Umbilical cord (tissue), 2 donors: ENCODE results near the gene TTC16. TPM values are rescaled to one million over a fixed set of nuclear protein-coding genes. Genes with fewer than 3 reads are reported as not detected.

Experiments used
- DNase-seq: peaks from one replicate; pipeline ENCODE4 v3.0.0-alpha.2; 2015; ENCODE audit warnings: low spot score
- total RNA-seq: library from RNA; depleted of rRNA; stranded (reverse); fragments of >200 nt; gene quantifications from one replicate; pipeline ENCODE4 v1.2.3, GENCODE V29; 2014; ENCODE audit warnings: low replicate concordance; ENCODE audit not compliant: insufficient read depth

TTC16 gene
- total RNA-seq, 1 donor from 2014 or later: 0.24 TPM

DNA sequence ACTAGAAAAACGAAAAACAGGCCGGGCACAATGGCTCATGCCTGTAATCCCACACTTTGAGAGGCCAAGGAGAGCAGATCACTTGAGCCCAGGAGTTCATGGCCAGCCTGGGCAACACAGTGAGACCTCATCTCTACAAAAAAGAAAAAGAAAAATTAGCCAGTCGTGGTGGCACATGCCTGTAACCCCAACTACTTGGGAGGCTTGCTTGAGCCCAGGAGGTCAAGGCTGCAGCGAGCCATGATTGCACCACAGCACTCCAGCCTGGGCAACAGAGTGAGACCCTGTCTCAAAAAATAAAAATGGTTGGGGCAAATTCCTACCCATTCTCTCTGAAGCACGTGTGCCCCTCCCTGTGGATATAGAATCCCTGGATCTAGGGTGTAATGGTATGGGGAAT, 17.5 kb upstream of the TTC16 start:
- no peak for DNase-seq

DNA sequence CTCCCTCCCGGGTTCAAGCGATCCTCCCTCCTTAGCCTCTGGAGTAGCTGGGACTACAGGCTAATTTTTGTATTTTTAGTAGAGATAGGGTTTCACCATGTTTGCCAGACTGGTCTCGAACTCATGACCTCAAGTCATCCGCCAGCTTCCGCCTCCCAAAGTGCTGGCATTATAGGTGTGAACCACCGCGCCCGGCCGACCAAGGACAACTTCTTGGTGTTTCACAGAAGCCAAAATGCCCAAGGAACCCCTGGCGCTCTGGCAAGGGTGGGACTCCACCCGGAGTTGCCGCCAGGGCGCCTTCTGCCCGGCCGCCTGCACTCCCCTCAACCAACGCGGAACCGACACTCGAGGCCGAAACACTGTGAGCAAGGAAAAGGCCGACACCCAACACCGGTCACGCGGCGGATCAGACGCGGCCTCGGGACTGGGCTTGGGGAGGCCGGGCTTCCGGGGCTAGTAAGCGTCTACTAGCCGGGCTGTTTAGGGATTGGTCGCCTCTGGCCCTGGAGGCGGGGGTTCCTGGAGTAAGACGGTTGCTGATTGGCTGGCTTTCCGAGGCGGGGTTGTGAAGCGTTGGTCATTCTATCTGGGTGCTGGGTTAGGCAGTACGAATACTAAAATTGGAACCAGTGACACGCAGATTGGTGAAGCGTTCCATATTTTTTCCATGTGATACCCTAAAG, 16.8 kb upstream of the TTC16 start:
- DNase-seq: peak; percentile 99

DNA sequence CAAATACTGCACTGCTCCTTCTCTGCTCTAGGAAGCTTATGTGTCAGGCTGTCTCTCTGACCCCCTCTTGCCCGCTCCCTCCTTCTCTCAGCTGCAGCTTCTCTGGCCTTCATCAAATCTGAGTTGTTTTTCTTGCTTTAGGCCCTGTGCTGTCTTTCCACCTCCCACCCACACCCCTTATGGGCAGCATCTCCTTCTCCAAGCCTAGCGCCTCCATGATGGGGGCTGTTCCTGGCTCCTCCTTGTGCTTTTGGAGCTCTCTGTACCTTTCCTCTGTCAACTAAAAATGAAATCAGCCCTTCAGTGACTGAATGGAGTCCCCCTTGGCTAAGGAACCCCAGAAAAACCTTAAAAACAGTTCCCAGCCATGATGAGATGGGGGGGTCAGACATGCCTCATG, 15.7 kb upstream of the TTC16 start:
- DNase-seq: no peak

DNA sequence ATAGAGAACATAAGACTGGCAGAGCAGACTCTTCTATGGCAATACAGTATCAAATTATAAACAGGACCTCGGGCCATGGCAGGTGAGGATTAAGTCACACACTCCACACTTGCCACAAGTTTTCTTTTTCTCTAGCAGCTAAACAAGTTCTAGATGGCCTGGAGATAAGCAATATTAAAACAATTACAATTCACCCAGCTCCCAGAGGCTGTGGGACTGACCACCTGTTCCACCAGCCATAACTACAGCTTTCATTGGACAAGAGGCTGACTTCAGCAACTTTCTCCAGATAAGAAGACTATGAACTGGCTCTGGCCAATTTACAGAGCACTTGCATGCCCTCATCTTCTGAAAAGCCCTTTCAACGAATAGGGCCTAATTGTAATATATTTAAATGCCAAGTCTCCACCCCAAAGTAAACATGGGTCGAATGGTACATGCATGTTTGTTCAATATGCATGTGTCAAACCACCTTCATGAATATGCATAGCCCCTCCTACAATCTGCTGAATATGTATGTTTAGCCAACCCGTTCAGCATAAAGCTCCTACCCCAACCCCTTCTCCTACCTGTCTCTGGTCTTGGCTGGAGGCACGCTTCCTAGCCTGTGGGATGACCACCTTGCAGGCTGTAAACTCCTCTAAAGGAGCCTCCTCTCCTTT, 15.2 kb upstream of the TTC16 start:
- DNase-seq: no peak

DNA sequence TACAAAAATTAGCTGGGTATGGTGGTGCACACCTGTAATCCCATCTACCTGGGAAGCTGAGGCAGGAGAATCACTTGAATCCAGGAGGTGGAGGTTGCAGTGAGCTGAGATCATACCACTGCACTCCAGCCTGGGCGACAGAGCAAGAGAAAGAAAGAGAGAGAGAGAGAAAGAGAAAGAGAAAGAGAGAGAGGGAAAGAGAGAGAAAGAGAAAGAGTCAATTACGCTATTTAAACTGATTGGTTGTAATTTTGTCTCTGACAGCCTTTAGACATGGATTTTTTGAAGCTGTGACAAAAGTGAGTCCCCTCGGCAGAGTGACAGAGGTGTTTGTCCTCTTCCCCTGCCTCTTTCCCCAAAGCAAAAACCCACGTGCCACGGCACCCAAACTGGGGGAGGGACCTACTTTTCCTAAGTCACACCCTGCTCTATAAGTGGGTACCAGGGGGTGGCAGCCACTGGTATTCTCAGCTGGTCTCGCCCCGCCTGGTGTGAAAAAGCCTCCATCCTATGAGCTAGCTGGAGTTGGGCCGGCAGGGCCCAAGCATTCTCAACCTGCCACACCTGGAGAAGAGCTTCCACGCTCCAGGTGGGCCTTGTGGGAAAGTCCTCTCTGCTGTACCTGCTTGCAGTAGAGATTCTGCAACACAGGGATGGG, 12.5 kb upstream of the TTC16 start:
- no peak for DNase-seq

DNA sequence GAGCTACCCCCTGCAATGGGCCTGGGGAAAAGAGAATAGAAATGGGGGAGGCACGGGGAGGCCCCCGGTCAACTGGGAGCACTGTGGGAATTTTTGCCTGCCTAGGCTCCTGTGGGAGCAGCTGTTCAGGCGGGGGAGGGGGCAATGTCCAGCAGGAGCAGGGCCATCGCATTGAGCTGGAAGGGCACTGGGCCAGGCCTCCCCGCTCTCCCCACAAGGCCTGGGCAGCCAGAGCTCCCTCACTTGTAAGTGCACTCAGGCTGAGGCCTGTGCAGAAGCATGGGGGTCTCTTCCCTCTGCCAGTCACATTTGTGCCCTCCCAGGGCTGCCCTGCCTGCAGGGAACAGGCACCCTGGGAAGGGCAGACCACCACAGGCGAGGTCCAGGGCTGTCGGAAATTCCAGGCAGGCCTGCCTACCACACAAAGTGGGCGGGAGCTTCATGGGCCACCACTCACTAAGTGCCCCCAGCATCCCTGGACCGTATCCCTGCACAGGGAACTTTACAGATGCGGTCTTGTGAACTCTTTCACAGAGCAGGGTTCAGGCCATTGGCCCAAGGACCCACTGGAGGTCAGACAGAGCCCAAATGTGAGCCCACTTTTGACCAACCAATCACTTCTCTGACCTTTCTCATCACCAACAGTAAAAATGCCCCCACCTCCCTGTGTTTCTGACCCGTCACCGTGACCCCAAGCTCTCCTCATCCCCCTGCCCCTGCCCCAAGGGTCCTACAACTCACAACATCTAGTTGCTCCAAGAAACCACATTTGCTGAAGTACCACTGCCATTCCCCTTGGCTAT, 10.1 kb upstream of the TTC16 start:
- no peak for DNase-seq

DNA sequence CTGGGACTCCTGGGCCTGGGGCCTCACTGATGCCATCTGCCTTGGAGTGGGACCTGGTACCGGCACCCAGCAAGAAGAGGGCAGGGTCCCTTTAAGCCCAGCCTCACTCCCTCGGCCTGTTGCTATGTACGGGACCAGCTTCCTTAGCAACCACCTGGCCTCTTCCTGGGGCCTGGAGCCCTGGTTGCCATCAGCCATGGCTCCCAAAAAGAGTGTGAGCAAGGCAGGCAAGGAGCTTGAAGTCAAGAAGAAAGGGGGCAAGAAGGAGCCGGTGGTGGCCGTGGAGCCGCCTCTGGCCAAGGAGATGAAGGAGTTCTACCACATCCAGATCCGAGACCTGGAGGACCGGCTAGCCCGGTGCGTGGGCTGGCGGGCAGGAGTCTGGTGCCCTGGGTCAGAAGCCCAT, 9.0 kb upstream of the TTC16 start, which contains the start of gene CFAP157:
Gene CFAP157 (plus strand): TSS at position 153 of the 406 bp plus-strand sequence. CDS start 44 bp downstream, at position 197.
- DNase-seq: no peak

DNA sequence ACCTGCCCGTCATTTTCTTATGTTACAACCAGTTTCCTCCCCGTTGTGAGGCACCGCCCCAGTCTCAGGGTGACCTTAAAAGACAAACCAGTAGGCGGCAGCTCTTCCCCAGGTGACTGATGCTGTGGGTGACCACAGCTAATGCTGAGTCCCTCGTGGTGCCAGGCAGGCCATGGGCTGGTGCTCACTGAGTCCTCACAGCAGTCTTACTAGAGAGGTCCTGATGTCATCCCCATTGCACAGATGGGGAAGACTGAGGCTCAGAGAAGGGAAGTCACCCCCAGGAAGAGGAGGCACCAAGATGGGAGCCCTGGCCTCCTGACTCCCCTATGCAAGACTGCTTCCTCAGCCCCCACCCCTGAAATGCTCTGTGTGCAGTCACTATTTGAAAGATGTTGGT, 8.1 kb upstream of the TTC16 start:
- no peak for DNase-seq

DNA sequence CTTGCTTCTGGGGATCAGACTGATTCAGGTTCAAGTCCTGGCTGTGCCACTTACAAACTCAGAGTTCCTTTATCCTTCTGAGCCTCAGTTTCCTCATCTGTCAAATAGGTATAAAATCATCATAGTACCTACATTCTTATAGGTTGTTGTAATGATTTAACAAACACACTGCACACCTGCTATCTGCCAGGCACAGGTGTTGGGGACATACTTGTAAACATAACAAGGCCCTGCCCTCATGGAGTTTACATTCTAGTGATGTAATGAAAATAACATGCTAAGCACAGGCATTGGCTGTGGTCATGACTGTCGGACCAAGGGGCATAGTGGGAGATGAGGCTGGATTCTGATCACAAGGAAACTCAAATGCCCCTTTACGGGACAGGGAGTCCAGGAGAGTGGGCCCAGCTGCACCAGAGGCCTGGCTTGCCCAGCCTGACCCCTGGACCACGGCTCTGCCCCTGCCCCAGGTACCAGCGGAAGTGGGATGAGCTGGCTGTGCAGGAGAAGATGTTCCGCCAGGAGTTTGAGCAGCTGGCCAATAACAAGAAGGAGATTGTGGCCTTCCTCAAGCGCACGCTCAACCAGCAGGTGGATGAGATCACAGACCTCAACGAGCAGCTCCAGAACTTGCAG, 6.8 kb upstream of the TTC16 start:
- DNase-seq: no peak

DNA sequence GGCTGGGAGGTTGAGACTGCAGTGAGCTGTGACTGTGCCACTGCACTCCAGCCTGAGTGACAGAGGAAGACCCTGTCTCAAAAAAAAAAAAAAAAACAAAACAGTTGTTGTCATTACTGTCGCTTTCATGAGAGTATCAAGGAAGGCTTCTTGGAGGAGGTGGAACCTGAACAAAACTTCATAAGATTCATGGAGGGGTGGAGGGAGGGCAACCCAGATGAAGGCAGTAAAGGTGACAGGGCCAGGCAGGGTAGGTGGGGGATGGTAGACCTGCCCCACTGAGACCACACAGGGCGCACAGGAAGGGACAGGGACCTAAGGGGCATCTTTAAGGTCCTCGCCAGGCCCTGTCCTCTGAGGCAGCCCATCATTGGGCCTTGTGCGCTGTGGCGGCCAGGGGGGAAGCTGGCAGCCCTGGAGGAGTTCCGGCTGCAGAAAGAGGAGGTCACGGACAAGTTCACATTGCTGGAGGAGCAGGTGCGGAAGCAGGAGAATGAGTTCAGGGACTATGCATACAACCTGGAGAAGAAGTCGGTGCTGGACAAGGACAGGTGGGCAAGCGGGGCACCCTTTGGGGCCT, 5.6 kb upstream of the TTC16 start:
- no peak for DNase-seq

DNA sequence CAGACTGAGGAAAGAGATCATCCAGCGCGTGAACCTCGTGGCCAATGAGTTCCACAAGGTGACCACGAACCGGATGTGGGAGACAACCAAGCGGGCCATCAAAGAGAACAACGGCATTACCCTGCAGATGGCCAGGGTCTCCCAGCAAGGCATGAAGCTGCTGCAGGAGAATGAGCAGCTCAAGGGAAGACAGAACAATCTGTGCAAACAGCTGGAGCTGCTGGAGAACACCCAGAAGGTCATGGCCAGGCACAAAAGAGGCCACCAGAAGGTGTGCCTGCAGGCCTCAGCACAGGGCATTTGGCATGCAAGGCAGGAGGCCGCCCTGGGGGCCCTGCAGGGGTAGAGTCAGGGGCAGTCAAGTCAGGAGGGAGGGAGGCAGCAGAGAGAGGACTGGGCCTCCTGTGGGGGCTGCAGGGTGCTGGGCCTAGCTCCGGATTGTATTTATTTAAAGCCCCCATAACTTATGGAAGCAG, 4.6 kb upstream of the TTC16 start:
- DNase-seq: no peak

DNA sequence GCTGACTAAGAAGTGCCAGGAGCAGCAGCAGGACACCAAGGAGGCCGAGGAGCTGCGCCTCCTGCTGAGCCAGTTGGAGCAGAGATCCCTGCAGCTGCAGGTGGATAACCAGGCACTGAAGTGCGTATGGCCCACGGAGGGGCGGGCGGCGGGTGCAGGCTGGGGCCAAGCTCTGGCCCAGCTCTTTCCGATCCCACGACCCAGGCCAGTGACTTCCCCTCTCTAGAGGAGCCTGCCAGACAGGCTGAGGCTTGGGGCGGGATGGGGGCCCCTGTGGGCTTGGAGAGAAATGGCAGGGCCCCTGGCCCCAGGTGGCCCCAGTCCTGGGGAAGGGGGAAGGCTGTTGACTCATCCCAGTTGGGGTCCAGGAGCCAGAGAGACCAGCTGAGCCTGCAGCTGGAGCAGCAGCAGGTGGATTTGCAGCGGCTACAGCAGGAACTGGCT, 4.0 kb upstream of the TTC16 start:
- DNase-seq: no peak

DNA sequence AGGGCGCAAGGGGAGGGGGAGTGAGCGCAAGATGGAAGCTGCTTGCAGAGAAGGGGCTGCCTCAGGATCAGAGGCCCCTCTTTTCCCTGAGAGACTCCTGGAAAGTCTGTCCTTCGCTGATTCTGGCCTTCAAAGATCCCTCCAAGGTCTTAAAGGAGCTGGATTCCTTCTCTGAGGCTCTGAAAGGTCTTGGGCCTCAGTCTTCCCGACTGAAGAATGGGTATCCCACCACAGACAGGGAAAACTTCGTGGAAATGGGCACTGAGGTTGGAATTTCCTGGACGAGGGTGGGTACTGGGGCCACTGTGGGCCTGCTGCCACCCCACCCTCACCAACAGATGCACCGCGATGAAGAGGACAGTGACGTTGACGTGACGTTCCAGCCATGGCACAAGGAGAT, 3.5 kb upstream of the TTC16 start:
- DNase-seq: no peak

DNA sequence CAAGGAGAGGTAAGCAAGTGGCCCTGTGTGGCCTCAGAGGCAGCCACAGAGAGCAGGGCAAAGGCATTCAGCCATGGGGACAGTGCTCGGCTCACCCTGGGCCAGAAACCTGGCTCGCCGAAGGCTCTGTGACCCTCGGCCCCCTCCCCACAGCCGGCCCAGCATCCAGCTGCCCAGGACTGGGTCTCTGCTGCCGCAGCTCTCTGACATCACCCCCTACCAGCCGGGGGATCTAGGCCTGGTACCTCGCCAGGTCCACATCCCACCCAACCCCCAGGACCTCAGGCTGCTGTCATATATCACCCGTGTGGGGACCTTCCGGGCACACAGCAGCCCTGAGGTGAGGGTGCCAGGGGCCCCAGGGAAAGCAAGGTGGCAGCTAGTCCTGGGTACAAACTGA, 3.0 kb upstream of the TTC16 start:
- DNase-seq: no peak

DNA sequence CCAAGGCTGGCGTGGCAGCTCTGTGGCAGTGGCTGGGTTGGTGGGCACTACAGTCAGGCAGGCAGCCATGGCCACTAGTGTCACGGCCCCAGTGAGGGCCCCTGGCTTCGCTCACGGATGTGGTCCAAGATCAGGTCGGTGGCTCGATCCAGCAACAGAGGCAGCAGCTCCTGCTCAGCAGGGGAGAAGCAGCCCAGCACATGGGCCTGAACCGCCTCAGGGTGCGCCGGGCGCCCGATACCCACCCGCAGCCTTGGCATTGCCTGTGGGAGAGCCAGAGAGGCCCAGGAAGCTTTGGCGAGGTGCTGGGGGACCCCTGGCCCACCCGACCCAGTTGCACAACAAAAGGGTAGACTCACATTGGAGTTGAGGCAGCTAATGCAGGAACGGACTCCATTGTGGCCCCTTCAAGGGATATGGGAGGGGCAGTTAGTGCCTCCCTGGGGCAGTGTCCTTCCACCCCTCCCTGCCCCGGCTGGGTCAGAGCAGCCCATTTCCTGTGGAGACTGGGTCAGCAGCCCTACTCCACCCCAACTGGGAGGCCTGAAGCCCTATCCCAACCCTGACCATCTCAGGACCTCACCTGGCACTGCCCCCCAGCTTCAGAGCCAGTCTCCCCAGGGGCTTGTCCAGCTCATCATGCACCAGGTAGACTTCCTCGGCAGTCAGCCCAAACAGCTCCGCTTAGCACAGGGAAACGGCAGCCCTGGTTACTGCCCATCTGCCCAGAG, 1.7 kb upstream of the TTC16 start:
- no peak for DNase-seq

DNA sequence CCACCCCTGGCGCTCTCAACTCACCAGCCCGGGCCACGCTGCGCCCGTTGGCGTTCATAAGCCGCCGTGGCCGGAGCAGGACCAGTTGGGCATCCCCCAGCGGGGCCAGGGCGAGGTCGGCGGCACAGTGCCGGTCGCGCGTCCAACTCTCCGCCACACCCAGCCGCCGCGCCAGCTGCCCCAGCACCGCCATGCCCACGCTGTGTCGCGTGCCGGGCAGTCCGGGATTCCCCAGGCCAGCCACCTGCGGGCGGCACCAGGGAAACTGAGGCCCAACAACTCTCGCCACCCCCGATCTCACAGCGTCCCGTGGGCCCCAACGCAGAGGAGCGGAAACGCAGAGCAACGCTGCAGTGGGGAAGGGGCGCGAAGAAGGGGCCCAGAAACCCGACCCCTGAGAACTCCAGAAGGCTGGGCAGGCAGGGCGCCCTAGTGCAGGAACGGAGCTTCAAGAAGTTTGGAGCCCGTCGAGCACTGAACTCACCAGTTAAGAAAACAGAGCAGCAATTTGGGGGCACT, 869 bp upstream of the TTC16 start:
- DNase-seq: no peak

DNA sequence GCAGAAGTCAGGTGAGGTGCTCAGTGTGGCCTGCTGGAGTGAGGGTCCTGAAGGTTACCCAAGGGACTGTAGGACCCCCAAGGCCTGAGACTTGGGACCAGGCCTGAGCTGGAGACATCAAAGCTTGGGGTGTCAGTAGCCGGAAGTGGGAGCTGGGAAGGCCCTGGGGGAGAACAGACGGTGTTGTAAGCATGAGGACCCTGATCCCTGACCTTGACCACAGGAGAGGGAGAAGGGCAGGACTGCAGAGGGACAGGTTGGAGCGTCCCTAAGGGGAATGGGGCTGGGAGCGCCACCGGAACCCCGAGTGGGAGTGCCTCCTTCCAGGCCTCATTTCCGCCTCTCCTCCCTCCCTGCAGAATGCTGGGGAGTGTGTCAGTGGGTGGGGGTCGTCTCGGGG, 533 bp downstream of the TTC16 start:
- no peak for DNase-seq

DNA sequence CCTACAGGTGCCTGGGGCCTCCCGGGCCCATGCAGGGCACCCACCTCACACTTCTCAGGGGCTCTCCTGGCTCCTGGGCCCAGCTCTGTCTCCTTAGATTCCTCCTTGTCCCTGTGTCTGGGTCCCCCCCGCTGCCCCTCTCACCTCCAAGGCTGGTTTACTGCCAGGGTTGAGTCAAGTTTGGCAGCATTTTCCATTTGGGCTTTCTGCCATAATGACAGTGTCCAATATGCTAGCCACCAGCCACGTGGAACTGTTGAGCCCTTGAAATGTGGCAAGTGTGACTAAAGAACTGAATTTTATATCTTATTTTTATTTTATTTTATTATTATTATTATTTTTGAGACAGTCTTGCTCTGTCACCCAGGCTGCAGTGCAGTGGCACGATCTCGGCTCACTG, 1.9 kb downstream of the TTC16 start:
- DNase-seq: no peak

DNA sequence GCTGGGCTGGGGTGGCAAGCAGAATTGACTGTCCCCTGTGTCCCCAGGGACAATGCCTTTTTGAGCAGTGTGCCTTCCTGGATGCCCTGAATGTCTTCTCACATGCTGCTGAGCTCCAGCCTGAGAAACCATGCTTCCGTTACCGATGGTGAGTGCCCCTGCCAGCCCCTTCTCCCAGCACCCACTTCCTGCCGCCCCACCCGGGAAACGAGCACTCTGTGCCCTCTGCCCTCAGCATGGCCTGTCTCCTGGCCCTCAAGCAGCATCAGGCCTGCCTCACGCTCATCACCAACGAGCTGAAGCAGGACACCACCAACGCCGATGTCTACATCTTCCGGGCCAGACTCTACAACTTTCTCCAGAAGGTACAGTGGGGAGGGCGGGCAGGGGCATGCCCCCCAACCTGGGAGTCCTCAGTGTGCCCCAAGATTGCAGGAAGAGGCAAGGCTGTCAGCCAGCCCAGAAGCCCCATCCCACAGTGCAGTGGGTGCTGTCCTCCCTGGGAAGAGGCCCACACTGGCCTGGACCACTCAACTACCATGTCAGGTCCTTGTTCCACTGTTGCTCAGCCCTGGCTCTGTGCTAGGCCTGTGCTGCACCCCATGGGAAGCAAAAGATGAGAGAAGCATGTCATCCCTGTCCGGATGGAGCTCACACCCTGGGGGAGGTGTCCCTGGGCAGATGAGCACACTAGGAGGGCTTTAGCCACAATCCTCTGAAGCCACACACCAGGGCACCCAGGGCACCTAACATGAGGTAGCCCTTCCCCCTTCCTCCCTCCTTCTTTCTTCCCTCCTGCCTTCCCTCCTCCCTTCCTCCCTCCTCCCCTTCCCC, 4.4 kb downstream of the TTC16 start:
- no peak for DNase-seq
